ENCODE data around the gene ZNF500. TPM values are rescaled to one million over a fixed set of nuclear protein-coding genes. Genes with fewer than 3 reads are reported as not detected.

Gene ZNF500
- total RNA-seq, 1 experiment from 2014 or later, result 10.4 TPM

- H3K4me2 ChIP-seq (ENCODE audit: low read length), result peak overlapping the region; percentile 94
- POLR2A ChIA-PET (ENCODE audit: unreplicated experiment), result no interaction called here
- CTCF ChIA-PET, result no interaction called here
Measured at GRCh38 chr16:4765511-4766474, 1.2 kb downstream of the ZNF500 start.

GRCh38 chr16:4763791-4764190, 3.2 kb downstream of the ZNF500 start:
- Histone ChIP-seq H4K20me1 (ENCODE audit: low read length) (no peaks in the 10 kb centered on the region), H3K4me1 (ENCODE audit: insufficient read depth, low read length) (peaks cover 15% of the 10 kb centered on the region), H2AFZ (ENCODE audit: low read length) (no peak overlapping the region), H3K9me2 (replicated peaks; ENCODE audit: low read length) (no peaks in the 10 kb centered on the region), H3K36me3 (ENCODE audit: low read depth, low read length) (no peaks in the 10 kb centered on the region), H3K9ac (ENCODE audit: low read length) (no peak overlapping the region), H3K9me3 (ENCODE audit: low read length) (no peaks in the 10 kb centered on the region), H3K27ac (ENCODE audit: low read length) (no peak overlapping the region), H3K4me3 (ENCODE audit: low read length) (no peak overlapping the region), H3K27me3 (ENCODE audit: low read length) (no peaks in the 10 kb centered on the region), H3K4me2 (ENCODE audit: low read length) (no peak overlapping the region), H3K79me2 (ENCODE audit: low read length) (peaks cover 20% of the 10 kb centered on the region), H3F3A (ENCODE audit: low read length, unreplicated experiment) (no peaks in the 10 kb centered on the region)
- DNase-seq (no peak), ATAC-seq (no peak)
- TF ChIP-seq EZH2 (IDR thresholded peaks at IDR 0.05; ENCODE audit: low read length, unreplicated experiment) (no peak), EZH2phosphoT487 (IDR thresholded peaks at IDR 0.05; ENCODE audit: borderline replicate concordance, low read length) (no peak), CTCF (conservative IDR thresholded peaks at IDR 0.05; ENCODE audit: low read depth, low read length) (no peak)
- intact Hi-C loops (cut with micrococcal nuclease), result no loop called here
- ChIA-PET CTCF (no interaction called here), POLR2A (ENCODE audit: unreplicated experiment) (interaction anchor here (0.5 kb wide), 1 partner anchor 84 kb away, joined by 3 read pairs; no protein-coding TSS in a partner anchor)
- no TSS peak for BruUV-seq (replicated peaks)

More at GRCh38 chr16:4765511-4766474, 1.2 kb downstream of the ZNF500 start:
- Histone ChIP-seq H3K9me3 (ENCODE audit: low read length) (no peaks in the 10 kb centered on the region), H3K4me1 (ENCODE audit: insufficient read depth, low read length) (peaks cover 15% of the 10 kb centered on the region), H3K9me2 (replicated peaks; ENCODE audit: low read length) (no peaks in the 10 kb centered on the region), H3F3A (ENCODE audit: low read length, unreplicated experiment) (no peaks in the 10 kb centered on the region), H4K20me1 (ENCODE audit: low read length) (no peaks in the 10 kb centered on the region), H3K9ac (ENCODE audit: low read length) (peak overlapping the region; percentile 98), H3K36me3 (ENCODE audit: low read depth, low read length) (no peaks in the 10 kb centered on the region), H3K27me3 (ENCODE audit: low read length) (no peaks in the 10 kb centered on the region), H3K4me3 (ENCODE audit: low read length) (peak overlapping the region; percentile 95), H3K79me2 (ENCODE audit: low read length) (peaks cover 20% of the 10 kb centered on the region), H3K27ac (ENCODE audit: low read length) (no peak overlapping the region), H2AFZ (ENCODE audit: low read length) (0 out of 2 replicates have a peak overlapping the region, but pooled peaks have one; percentile 95)
- intact Hi-C loops (cut with micrococcal nuclease), result no loop called here
- DNase-seq (no peak), ATAC-seq (no peak)
- TSS peak; percentile 41 for BruUV-seq (replicated peaks)
- TF ChIP-seq CTCF (conservative IDR thresholded peaks at IDR 0.05; ENCODE audit: low read depth, low read length) (no peak), EZH2 (IDR thresholded peaks at IDR 0.05; ENCODE audit: low read length, unreplicated experiment) (no peak), EZH2phosphoT487 (IDR thresholded peaks at IDR 0.05; ENCODE audit: borderline replicate concordance, low read length) (no peak)

GRCh38 chr16:4762205-4762604, 4.8 kb downstream of the ZNF500 start:
- no peak for TF ChIP-seq CTCF (conservative IDR thresholded peaks at IDR 0.05; ENCODE audit: low read depth, low read length)
- no peak for TF ChIP-seq EZH2 (IDR thresholded peaks at IDR 0.05; ENCODE audit: low read length, unreplicated experiment)
- no peak for TF ChIP-seq EZH2phosphoT487 (IDR thresholded peaks at IDR 0.05; ENCODE audit: borderline replicate concordance, low read length)
- Histone ChIP-seq H3K4me2 (ENCODE audit: low read length) (no peak overlapping the region), H3K4me3 (ENCODE audit: low read length) (no peak overlapping the region), H3K36me3 (ENCODE audit: low read depth, low read length) (peaks cover 6% of the 10 kb centered on the region; the same call in 1 of the 2 replicates), H4K20me1 (ENCODE audit: low read length) (no peaks in the 10 kb centered on the region), H3K4me1 (ENCODE audit: insufficient read depth, low read length) (peaks cover 6% of the 10 kb centered on the region), H2AFZ (ENCODE audit: low read length) (no peak overlapping the region), H3K9me2 (replicated peaks; ENCODE audit: low read length) (no peaks in the 10 kb centered on the region), H3K27ac (ENCODE audit: low read length) (no peak overlapping the region), H3K27me3 (ENCODE audit: low read length) (no peaks in the 10 kb centered on the region), H3K9me3 (ENCODE audit: low read length) (no peaks in the 10 kb centered on the region), H3F3A (ENCODE audit: low read length, unreplicated experiment) (no peaks in the 10 kb centered on the region), H3K79me2 (ENCODE audit: low read length) (peaks cover 20% of the 10 kb centered on the region), H3K9ac (ENCODE audit: low read length) (no peak overlapping the region)
- ATAC-seq, result no peak
- intact Hi-C loops (cut with micrococcal nuclease), result no loop called here
- ChIA-PET POLR2A (ENCODE audit: unreplicated experiment) (no interaction called here), CTCF (no interaction called here)
- DNase-seq, result no peak
- BruUV-seq (replicated peaks), result no TSS peak
